Measurements from ENCODE around the gene RBM5. TPM values are rescaled to one million over a fixed set of nuclear protein-coding genes. Genes with fewer than 3 reads are reported as not detected.

RBM5 gene
- polyA plus RNA-seq, 4 donors, result 225 to 397 (median 268) TPM

DNA sequence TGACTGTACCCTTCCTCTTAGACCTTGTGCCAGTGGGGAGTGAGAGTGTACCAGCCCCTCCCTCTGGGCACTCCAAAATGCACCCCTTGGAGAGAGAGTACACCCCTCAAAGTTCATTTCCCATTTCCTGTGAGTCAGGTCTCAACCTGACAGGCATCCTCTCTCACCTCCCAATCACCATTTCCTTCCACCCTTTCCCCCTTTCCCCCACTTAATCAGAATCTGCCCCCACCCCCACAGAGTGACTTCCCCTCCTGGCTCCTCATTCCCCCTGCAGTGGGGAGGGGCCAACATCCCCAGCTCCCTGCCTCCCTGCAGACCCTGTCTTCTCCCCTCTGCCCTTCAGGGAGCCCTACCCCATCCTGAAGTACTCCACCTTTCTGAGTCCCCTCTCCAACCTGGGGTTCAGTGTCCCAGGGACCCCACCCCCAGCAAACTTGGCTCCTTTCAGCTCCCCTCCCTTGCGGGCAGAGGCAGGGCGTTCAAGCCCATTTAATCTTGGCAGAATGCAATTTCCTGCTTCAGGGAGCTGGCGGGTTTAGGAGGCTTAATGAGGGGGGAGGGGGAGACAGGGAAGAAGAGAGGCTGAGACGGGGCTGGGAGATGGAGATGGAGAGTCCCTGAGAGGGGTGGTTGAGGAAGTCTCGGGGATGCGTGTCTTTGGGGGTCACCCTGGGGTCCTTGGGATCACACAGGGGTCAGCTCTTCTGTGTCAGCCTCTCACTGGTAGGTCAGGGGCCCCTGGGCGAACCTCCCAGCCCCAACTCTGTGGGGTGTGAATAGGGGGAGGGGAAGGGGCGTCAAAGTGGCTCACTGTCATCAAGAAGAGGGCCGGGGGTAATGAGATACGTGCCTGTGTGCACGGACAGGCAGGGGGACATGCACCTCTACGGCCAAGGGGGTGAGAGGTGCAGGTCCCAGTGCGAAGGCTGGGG lies 49.8 kb downstream of the RBM5 start:
- DNase-seq (ENCODE audit: low read depth in 4 of 4, low spot score in 3 of 4), result peak in 1 of 4 donors; percentile 70

DNA sequence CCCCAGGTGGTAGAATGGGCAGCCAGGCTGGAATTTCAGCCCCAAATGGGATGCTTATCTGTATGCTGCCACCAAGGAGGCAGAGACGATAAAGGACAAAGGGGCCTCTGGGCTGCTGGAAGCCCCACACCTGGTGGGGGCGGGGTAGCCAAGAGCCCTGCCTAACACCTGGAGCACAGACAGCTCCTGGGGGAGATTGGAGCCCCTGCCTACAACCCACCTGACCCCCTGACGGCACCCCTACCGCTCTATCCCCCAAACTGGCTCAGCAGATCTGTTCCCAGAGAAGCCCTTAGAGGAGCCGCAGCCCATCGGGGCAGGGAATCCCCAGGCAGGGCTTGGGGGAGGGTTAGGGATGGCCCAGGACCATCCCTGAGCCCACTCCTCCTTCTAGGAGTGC lies 50.6 kb downstream of the RBM5 start:
- no peak for DNase-seq (ENCODE audit: low read depth in 4 of 4, low spot score in 3 of 4)

DNA sequence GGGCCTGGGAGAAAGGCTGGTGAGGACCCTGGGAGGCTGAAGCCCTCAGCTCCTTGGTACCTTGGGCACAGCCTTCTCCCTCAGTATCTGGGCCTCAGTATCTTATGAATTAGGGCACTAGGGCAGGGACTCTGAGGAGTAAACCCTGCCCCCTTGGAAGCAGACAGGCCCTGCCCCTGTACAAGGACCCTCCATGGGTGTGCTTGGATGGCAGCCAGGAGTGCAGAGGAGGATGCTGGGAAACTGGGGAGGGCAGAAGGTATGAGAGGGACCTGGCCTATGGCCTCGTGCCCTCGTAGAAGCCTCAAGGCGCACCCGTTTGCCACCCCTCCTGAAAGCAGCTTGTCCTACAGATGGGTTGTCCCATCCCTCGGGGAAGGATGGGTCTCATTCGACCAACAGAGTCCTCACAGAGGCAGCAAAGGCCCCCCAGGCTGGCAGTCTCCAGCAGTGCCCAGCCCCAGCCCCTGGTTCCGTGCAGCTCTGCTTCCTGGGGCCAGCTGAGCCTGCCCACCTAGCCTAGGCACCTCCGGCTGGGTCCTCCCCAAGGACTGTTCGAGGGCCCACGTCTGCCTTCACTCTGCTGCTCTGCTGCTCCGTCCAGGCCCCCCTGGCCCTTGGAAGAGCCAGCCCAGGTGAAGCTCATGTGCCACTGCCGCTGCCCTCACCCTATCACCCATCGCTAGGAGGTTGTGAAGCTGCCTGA lies 51.2 kb downstream of the RBM5 start:
- no peak for DNase-seq (ENCODE audit: low read depth in 4 of 4, low spot score in 3 of 4)

DNA sequence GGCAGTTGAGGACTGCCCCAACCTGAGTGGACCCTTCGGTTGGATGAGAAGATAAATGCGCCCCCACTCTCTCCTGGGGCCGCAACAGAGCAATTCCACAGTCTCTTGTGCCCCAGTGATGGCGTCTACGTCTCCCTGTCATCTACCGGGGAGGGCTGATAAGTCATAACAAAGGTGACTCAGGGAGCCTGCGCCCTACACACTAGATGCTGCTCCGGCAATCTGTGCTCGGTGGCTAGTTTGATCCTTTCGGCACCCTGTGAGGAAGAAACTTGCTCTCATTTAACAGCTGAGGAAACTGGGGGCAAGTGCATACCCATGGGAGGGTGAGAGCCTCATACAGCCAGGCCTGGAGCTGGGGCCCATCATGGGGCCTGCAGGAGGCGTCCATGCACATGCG lies 52.3 kb downstream of the RBM5 start:
- DNase-seq (ENCODE audit: low read depth in 4 of 4, low spot score in 3 of 4), result no peak

DNA sequence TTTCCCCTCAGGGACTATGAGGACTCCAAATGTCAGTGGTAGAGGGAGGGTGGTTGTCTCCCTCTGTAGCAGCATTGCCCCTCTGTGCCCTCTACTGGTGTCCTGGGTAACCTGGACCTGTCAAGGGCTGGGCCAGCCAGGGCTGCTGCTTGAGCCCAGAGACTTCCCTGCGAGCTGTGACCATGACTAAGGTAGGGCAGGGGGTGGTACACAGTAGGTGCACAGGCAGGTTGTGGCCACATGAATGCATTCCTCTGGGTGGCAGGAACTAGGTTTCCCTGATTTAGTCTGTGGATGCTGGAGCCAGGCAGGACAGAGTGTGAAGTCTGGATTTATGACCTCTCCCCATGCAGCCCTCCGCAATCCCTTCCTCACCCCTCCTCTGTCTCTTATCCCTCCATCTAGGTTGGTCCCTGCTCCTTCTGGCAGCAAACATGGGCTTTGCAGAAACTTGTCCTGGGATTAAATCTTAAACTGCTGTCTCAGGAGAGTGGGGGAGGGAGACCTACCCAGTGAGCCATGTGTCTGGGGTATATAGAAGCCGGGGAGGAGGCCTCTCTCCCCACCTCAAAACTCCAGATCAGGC lies 57.7 kb downstream of the RBM5 start:
- no peak for DNase-seq (ENCODE audit: low read depth in 4 of 4, low spot score in 3 of 4)

DNA sequence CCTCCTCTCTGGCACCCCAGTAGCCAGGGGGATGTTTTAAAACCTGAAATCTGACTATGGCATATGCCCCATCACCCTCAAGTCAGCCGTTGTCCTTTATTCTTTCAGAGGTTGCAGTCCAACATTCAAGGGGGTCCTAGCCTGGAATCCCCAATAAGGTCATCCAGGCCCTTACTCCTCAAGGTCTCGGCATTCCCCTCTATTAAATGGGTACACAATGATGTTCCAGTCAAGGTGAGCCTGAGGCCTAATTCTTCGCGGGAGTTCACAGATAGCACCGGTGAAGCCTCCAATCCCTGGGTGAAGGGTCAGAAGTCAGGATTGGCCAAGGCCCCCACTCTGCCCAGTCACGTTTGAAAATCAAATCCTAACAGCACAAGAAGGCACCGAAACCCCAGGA lies 58.3 kb downstream of the RBM5 start:
- no peak for DNase-seq (ENCODE audit: low read depth in 4 of 4, low spot score in 3 of 4)

DNA sequence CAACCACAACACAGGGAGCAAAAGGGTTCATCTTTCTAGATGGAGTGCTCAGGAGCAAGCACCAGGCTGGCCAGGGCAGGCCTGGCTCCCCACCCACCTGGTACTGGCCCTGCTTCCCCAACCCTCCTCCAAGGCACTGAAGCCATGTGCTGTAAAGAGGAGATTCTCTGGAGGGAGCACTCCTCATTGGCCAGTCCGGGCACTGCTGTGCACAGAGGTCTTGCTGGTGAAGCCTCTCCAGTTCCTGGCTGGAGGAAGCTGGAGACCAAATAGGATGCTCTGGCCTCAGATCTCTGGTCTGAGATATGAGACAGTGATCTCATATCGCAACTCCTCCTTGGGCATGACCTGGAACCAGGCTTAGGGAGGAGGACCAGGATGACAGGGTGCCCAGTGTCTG lies 58.7 kb downstream of the RBM5 start:
- DNase-seq (ENCODE audit: low read depth in 4 of 4, low spot score in 3 of 4), result no peak

DNA sequence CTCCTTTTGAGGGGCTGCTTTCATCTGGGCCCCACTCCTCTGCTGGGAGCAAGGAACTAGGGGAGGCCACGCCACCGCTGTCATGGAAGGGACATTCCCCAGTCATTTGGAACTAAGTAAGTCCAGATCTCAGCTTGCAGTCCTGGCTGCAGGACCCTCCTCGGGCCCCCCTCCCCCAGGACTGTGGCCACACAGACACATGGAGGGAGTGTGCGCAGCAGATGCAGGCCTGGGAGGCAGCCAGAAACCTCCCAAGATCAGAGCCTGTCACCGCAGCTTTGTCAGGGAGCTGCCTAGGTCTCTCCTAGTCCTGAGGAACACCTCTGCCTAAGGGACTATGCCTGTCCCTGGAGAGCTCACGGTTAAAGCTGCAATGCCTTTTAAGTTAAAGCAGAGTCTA lies 59.1 kb downstream of the RBM5 start:
- no peak for DNase-seq (ENCODE audit: low read depth in 4 of 4, low spot score in 3 of 4)

DNA sequence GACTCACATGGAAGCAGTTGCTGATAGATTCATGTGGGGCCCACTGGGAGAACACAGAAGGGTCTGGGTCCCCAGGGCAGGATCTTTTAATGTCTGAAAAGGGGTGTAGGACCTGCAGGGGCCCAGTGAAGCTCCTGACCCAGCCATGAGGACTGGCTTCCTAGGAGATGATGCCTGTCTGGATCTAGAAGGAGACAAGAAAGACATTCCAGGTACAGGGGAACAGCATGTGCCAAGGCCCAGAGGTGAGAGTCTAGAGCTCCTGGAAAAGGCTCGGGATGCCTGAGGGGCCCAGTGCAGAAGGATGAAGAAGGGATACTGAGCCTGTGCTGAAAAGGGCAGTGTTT lies 61.7 kb downstream of the RBM5 start:
- no peak for DNase-seq (ENCODE audit: low read depth in 4 of 4, low spot score in 3 of 4)

DNA sequence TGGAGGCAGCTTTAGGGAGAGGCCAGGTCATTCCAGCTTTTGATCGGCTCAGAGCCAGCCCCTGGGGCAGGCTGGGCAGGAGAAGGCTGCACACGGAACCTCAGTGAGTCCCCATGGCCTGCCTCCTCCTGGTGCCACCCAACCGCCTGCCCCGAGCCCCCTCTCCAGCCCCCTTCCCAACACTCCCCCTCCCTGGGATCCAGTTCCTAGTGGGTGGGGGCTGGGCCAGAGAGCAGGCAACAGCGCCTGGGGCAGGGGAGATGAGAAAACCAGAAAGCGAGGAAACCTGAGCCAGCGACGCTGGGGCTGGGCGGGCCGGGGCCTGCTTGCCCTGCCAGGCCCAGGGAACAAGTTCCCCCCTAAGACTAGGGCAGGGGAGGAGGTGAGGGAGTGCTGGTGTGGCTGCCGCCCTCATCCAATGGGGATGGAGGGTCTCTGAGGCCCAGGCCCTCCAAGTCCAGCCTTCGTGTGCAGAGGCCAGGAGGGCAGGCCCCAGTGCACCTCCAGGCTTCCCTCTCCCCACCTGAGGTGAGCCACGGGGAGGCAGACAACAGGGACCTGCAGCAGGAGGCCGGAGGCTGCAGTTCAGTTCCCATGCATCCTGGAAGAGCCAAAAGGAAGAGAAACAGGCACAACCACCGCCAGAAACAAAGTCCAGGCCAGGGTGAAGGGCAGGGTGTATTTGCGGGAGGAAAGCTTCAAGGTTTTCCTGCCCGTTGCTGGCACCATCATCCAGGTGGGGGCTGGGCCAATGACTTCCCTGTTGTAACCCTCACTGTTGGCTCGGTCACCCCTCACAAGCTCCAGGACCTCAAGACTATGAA lies 62.4 kb downstream of the RBM5 start:
- DNase-seq (ENCODE audit: low read depth in 4 of 4, low spot score in 3 of 4), result peak in 2 of 4 donors; percentile 79 to 85

DNA sequence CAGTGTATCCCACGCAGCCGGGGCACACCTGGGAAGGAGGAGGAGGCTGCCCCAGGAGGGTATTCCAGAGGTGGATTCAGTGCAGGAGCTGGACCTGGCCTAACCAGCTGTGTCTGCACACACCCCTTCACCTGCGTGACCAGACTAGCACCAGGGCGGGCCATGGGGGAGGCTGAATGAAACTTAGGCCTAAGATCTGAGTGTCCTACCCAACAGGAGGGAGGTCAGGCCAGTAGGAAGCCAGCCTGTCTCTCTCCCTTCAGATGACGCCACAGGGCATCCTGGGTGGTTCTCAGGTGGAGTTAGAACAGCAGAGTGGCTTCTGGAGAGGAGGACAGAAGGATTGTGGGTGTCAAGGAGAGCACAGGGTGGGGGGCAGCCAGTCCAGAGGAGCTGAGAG lies 63.0 kb downstream of the RBM5 start:
- no peak for DNase-seq (ENCODE audit: low read depth in 4 of 4, low spot score in 3 of 4)

DNA sequence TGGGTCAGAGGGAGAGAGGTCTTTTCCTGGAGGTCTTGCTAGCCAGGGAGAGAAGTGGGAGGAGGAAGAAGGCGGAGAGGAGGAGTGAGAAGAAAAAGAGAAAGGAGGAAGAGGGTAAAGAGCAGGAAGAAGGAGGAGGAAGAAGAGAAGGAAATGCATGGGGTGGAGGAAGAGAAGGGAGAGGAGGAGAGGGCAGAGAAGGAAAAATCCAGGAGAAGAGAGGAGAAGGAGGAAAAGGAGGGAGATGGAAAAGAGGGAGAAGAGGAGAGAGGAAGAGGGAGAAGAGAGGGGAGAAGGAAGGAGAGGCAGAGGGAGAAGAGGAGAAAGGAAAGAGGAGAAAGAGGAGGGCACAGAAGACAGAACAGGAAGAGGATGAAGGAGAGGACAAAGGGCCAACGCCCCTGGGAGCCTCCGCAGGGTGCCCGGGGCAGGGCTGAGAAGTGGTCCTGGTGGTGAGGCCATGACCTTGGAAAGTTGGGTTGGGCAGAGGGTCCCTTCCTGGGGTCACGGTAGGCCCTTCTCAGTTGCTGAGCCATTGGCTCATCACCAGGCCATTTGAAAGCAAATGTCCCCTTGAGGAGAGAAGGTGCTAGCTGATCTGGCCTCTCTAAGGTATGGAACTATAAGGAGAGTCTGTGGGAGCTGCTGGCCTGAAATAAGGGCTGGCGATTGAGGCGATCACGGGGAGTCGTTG lies 65.2 kb downstream of the RBM5 start:
- DNase-seq (ENCODE audit: low read depth in 4 of 4, low spot score in 3 of 4), result no peak

DNA sequence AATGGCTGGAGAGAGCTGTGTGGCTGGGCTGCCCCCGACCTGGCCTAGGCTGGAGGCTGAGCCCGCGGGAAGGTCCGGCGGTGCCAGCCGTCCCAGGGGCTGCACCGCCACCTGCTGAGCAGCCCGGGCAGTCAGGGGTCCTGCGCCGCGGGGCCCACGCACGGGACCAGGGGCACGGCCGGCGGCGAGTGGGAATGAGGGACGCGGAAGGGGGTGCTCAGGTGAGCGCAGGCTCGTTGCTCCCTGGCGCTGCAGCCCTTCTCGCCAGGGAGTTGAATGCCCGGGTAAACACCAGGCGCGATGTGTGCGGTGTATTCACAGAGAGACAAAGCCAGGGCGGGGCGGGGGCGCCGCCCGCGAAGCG lies 65.7 kb downstream of the RBM5 start:
- no peak for DNase-seq (ENCODE audit: low read depth in 4 of 4, low spot score in 3 of 4)

DNA sequence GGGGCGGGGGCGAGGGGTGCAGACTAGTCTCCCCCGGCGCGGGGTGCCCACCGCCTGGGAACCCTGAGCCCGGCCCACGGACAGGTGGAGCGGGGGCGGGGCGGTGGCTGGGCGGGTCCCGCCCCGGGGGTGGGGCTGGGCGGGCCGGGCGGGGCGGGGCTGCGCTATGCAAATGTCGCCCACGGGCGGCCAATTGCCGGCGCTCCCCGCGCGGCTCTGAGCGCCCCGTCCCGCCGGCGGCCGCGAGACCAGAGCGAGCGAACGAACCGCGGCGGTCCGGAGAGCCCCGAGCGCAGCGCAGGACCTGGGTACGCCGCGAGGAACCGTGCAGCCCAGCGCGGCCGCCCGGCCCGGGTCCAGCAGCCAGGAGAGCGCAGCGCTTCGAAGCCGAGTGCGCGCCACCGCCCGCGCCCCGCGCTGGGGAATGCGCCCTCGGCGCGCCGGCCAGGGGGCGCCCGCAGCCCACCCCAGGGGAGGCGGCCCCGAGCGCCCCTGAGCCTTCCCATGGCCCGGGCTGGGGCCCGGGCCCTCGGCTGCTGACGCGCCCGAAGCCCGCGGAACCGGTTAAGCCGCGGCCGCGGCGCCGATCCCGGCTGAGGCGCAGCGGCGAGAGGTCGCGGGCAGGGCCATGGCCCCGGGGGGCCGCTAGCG lies 66.2 kb downstream of the RBM5 start, which contains the start of gene SEMA3F:
SEMA3F (plus strand) TSS at position 485 of the 651 bp plus-strand sequence. CDS start 4,299 bp downstream, outside the sequence.
- no peak for DNase-seq (ENCODE audit: low read depth in 4 of 4, low spot score in 3 of 4)

DNA sequence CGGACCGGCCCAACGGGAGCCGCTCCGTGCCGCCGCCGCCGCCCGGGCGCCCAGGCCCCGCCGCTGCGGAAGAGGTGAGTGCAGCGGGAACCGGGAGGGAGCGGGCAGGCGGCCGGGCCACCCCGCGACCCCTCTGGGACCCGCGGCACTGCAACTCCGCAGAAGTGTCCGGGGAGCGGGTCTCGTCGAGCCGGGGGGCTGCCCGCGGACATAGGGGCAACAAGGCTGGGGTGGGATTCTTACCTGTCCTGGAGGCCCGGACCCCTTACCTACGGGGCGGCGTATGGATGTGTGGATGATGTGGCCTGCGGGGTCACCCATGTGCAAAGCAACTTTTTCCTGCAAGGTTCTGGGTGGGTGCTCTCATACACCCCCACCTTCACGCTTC lies 66.8 kb downstream of the RBM5 start:
- DNase-seq (ENCODE audit: low read depth in 4 of 4, low spot score in 3 of 4), result no peak

DNA sequence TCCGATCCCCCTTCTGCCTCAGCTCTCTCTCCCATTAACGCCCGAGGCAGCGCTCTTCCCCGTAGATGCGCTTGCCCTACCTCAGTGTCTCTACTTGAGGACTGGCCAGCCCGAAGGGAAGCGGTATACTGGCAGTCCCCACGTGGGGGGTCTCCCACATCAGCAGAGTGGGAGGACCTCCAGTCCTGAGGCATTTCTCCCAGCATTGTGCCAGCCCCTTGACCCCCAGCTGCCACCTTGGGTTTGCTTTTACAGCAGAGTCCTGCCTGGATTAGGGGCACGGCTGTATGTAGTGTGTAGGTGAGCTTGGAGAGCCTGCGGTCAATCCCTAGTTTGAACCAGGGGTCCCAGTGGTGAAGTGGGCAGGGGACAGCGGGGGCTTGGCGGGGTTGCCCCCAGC lies 67.2 kb downstream of the RBM5 start:
- DNase-seq (ENCODE audit: low read depth in 4 of 4, low spot score in 3 of 4), result no peak

DNA sequence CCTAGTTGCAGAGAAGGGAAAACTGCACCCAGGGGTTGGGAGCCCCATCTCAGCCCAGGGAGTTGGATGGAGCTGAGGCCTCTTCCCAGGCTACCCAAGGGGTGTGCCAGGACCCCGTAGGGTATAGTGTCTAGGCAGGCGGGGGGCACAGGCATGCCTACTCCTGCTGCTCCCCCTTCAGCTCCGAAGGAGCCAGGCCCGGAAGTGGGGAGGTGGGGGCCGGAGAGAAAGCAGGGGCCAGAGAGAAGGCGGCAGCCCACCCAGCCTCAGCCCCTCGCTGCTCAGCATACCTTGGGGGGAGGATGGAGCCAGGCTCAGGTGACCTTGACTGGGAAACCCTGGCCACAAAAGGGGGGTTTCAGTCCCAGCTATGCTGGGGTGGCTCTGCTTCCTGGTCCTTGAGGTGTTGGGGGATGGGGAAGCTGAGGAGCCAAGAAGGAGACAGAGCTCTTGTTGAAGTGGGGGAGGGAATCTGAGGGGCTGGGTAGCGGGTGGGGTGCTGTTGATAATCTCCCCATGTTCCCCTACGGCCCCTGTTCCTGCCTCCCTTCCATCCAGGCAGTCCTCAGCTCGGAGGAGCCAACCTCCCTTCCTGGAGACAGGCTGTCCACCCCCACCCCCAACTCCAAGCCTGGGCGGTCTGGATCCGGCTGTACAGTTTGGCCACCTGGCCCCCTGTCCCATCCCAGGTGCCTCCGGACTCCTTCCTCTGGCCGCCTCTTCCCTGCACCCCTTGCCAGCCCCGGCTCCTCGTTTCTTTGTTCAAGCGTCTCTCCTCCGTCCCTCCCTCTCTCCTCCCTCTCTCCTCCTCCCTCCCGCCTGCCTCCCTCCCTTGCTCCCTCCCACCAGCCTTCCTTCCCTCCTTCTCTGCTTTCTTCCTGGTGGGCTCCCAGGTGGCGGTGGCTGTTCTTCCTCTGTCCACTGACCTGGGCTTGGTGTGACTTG lies 68.1 kb downstream of the RBM5 start:
- no peak for DNase-seq (ENCODE audit: low read depth in 4 of 4, low spot score in 3 of 4)

DNA sequence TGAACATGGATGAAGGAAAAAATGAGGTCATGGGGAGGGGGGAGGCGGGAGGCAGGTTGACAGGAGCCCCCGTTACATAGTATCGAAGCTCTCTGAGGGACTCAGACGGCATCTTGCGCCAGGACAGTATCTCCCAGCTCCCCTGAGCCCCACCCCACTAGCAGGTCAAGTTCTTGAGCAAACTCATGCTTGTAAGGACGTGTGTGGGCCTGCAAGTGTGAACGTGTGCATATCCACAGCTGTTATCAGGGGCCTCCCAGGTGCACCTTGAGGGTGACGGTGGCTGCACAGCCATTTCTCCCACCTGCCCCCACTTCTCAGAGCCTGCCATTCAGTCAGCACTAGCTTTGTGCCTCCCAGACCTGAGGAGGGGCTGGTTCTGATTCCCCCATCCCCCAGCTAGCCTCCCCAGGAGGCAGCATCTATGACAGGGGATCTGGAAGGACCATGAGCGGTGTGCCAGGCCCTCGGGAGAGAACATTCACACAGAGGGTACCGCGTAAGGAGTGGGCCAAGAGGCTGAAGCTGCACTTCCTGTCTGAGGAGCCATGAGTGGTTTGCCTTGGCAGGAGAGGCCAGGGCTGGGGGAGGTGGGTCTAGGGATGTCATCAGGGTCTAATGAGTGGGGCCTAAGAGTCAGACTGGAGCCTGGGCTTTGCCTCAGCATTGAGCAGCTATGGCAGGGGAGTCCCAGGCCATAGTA lies 69.3 kb downstream of the RBM5 start:
- no peak for DNase-seq (ENCODE audit: low read depth in 4 of 4, low spot score in 3 of 4)
